Measurements from ENCODE around the gene TMEM37.

TMEM37 gene

DNA sequence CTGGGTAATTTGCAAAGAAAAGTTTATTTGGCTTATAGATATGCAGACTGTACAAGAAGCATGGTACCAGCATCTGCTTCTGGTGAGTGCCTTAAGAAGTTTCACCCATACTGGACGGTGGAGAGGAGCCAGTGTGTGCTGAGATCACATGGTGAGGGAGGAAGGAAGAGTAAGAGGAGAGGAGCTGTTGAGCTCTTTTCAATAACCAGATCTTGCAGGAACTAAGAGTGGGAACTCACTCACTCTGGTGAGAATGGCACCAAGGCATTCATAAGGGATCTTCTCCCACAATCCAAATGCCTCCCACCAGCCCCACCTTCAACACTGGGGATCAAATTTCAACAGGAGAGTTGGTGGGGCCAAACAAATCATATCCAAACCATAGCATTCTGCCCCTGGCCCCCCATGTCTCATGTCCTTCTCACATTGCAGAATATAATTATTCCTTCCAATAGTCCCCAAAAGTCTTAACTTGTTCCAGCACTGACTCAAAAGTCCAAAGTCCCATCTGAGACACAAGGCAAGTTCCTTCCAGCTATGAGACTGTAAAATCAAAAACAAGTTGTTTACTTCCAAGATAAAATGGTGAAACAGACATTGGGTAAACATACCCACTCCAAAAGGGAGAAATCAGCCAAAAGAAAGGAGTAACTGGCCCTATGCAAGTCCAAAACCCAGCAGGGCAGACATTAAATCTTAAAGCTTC, 11.7 kb upstream of the TMEM37 start:
- DNase-seq, result no peak

GRCh38 chr2:119421304-119421703, 10.3 kb upstream of the TMEM37 start:
- no peak for DNase-seq

DNA sequence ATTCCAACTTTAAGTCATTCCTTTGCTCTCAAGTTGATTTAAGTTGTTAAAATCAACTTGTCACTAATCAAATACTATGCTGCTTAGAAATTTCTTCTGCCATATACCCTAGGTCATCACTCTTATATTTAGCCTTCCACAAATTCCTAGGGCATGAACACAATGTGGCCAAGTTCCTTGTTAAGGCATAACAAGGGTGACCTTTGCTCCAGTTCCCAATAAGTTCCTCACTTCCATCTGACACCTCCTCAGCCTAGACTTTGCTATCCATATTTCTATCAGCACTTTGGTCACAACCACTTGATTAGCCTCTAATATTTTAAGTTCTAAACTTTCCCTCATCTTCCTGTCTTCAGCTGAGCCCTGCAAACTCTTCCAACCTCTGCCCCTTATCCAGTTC, 9.9 kb upstream of the TMEM37 start:
- DNase-seq, result no peak

- no peak for DNase-seq
These were observed 9.1 kb upstream of the TMEM37 start for GRCh38 chr2:119422360-119423107.

GRCh38 chr2:119423108-119423444, 8.6 kb upstream of the TMEM37 start:
- no peak for DNase-seq

GRCh38 chr2:119423811-119424210, 7.8 kb upstream of the TMEM37 start:
- DNase-seq, result no peak

DNA sequence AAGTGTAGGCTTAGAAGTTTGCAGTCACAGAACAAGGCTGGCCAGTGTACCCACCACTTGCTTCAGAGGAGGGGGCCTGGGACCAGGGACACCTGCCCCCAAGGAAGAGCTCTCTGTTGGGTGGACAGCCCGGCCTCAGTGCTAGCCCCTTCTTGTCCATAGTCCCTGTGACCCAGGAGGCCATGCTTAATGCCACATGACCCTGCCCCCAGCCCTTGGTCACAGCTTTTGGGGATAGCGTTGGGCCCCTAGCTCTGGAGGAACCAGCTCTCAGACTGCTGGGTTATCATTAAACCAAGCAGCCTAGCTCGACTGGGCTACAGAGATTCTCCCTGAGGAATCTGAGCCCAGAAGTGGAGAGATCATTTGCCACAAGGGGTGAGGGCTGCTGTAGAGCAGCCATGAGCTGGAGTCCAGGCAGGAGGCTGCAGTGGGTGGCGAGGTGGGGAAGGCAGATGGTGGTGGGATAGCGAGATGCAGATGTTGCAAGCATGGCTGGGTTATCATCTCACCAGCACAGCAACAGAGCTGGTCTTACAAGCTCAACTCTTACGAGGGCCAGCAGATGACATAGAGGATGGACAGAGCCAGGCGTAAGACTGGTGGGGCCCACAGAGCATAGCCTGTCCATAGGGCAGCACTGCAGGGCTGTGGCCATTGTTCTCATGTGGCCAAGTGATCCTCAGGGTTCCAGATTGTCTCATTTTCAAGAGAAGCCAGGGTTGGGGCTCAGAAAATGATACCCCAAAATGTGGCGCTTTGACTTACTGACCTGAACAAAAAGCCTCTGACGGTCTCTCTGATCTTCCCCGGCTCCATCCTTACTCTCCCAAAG, 7.2 kb upstream of the TMEM37 start:
- DNase-seq, result no peak

DNA sequence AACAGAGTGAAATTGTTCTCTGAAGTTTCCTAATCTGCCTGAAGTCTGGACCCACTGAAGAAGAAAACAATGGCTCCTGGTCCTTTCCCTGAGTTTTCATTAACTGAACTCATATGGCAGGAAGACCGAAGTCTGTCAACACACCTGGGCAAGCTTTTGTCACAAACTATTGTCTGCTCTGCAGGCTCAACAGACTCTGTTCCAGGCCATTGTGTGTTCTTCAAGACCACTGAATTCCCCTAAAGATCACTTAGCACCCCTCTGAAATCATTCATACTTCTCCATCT, 6.6 kb upstream of the TMEM37 start:
- no peak for DNase-seq

DNA sequence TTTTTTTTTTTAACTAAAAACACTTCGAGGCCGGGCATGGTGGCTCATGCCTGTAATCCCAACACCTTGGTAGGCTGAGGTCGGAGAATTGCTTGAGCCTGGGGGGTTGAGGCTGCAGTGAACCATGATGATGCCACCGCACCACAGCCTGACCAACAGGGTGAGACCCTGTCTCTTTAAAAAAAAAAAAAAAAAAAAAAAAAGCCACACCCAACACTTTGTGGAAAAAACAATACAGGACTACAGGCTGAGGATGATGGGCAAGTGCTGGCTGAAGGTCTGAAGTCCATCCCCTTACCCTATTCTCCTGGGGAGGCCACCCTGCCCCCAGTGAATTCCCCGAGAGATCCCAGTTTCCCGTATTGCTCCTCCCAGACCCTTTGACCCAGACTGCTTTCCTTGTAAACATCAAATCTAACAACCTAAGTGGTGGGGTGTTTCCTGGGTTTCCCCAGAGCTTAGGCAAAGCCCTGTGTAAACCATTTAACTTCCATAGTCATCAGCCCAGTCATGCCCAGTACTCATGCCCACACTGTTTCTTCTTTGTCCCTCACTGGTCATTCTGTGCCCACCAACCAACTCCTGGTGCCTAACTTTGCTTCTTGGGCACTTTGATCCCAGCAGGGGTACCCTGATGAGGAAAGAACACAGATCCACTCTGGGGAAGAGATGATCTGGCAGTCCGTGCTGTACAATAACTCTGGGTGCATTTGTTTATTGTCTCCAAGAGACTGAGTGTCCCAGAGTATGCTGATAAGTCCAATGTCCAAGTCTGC, 5.8 kb upstream of the TMEM37 start:
- DNase-seq, result no peak

DNA sequence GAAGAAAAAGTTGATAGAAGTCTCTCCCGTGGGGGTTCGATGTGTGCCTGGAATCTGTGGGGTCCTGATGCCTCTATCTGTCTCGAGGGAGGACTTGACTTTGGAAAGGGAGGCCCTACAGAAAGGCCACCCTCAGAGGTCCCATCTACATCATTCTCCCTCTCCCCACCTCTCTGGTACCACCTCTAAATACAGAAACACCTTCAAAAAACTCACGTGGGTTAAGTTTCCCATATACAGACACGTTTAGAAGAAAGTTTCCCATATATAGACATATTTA, 5.3 kb upstream of the TMEM37 start:
- DNase-seq, result no peak

DNA sequence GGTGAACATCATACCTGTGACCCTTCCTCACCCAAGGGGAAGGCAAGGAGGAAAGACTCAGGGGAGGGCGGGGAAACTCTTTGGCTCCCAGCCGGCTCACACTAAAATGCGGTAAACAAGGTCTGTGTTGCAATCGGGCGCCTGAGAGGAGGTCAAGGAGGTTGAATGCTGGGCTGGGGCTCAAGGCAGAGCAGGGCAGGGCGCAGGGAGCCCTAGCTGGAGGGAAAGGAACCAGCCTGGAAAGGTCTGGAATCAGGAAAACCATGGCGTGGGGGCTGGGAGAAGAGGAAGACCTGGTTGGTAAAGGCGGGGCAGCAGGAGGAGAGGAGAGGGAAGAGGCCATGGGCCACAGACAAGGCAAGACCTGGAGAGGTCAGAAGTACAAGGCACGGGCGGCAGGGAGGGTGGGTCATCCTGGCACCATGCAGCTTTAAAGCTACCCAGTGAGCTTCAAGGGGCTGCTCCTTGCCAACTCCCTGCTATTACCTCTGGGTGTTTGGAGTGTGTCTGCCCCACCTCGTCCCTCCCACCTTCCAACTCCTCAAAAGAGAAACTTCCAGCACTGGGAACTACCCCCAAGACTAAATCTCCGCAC, 4.8 kb upstream of the TMEM37 start:
- no peak for DNase-seq

DNA sequence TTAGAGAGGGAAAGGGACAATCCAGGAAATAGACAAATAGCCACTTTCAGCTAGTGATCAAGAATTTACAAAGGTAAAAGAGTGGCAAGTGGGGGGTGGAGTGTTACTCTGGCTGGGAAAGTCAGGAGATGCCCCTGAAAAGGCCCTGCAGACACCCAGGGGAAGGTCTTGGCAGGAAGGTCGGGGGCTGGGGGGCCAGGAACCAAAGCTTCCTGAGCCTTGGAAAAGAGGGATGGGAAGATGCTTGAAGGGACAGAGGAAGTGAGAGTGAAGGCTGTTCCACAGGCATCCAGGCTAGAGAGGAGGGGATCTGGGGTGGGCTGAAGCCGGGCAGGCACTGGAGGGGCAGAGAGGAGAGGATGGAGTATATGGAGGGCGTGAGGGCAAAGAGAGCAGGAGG, 3.9 kb upstream of the TMEM37 start:
- no peak for DNase-seq

DNA sequence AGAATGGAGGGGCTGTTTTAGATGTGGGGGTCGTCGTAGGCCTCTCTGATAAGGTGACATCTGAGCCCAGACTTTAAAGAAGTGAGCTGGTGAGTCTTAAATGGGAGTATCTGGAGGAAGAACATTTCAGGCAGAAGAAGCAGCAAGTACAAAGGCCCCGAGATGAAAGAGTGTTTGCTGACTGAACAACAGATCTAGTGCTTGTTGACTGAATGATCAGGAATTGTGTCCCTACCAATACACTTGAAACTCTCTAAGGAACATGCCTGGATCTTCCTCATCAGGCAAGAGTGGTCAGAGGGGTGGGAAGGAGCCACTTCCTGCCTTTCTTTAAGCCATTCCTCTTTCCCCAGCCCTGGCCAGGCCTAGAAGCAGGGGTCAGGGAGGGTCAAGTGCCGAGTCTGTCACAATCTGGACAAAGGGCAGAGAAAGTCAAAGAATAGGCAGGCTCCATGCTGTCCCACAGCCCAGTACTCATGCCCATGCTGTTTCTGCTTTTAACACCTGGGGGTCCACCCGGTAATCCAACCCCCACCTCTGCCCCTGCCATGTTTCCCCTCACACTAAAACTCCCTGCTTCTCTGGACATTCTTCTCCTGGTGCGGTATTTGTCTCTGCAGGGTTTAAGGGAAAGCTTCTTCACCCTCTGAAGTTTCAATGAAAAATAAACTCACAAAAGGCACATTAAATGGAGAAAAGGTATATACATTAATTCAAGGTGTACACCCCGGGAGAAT, 3.0 kb upstream of the TMEM37 start:
- DNase-seq, result no peak

DNA sequence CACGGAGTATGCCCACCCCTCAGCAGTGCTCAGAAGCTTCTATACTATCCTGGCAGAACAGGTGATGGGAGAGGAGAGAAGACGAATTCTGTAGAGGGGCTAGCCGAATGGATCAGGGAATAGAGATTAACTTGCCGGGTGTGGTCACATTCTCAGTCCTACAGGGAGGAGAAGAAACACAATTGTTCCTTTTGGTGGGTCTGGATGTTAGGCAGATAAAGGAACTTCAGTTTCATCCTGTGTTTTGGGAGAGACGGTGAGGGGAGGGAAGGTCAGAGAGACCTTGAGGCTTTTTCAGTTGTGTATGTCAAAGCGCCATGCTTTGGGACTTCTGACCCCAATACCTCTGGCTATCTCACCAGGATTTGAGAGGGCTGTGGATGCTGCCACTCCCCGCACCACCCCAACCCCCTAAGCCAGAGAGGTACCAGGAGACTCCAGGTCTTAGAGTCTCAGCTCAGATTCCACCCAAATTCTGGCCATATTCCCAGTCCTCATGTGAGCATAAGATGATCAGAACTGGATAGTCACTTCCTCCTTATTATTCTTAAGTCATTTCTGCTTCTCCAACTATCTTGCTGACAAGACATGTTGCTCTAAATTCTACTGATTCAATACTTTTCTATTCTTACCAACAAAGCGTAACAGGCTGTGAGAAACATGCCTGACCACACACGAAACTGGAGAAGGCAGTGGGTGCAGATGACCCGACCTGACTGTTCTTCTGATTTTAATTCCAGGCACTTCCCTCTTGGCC, 2.3 kb upstream of the TMEM37 start:
- no peak for DNase-seq

GRCh38 chr2:119430023-119430498, 1.6 kb upstream of the TMEM37 start:
- no peak for DNase-seq

- no peak for DNase-seq
These were observed 559 bp downstream of the TMEM37 start for GRCh38 chr2:119431976-119432850.

GRCh38 chr2:119432851-119433522, 1.3 kb downstream of the TMEM37 start:
- no peak for DNase-seq

- DNase-seq, result no peak
These were observed 2.1 kb downstream of the TMEM37 start for GRCh38 chr2:119433636-119434327.

- DNase-seq, result no peak
These were observed 3.0 kb downstream of the TMEM37 start for GRCh38 chr2:119434664-119435063.

All from activated CD4-positive, alpha-beta T cell treated with anti-CD3 and anti-CD28 coated beads for 1 hour (primary cell).